ENCODE results near the gene CADM1.

GRCh38 chr11:115423728-115424459 lies 80.3 kb downstream of the CADM1 start:
- TF ChIP-seq CTCF (IDR thresholded peaks at IDR 0.05) (no peak), EP300 (IDR thresholded peaks at IDR 0.05) (no peak)
